HepG2 (cell line): Measurements from ENCODE around the gene CPT1B. TPM values are rescaled to one million over a fixed set of nuclear protein-coding genes. Genes with fewer than 3 reads are reported as not detected.

Experiments
- CREM ChIP-seq, 2 experiments: sonication (generic) in 1 of 2; formaldehyde crosslinking in 1 of 2; IDR thresholded peaks; 2 replicates each; pipeline versions ENCODE4 v1.4.0 to v1.6.1; 2016 to 2020; ENCODE audit warnings: antibody characterized with exemption in 1 of 2, mild to moderate bottlenecking in 1 of 2, missing genetic modification reagents in 1 of 2
- MAFK ChIP-seq, 2 experiments: IDR thresholded peaks in 1 of 2; conservative IDR thresholded peaks in 1 of 2; 2 replicates each; pipeline ENCODE4 v1.6.1; 2011; ENCODE audit warnings: improper control_type of control experiment in 2 of 2, low read length in 2 of 2
- NFIC ChIP-seq: IDR thresholded peaks from 2 replicates; pipeline ENCODE4 v1.6.1; 2012; ENCODE audit warnings: mild to moderate bottlenecking, low read length, inconsistent platforms
- PAWR ChIP-seq: sonication (generic); formaldehyde crosslinking; IDR thresholded peaks from 2 replicates; pipeline ENCODE4 v1.4.0; 2020; ENCODE audit warnings: missing genetic modification reagents, mild to moderate bottlenecking, borderline replicate concordance
- POGZ ChIP-seq: sonication (generic); formaldehyde crosslinking; IDR thresholded peaks from 2 replicates; pipeline ENCODE4 v1.4.0; 2020; ENCODE audit warnings: mild to moderate bottlenecking, missing genetic modification reagents
- PRMT3 ChIP-seq: sonication (generic); formaldehyde crosslinking; IDR thresholded peaks from 2 replicates; pipeline ENCODE4 v1.8.1; 2022; ENCODE audit warnings: low read depth, mild to moderate bottlenecking, moderate library complexity, missing genetic modification reagents, borderline replicate concordance
- SCMH1 ChIP-seq: sonication (generic); formaldehyde crosslinking; IDR thresholded peaks from 2 replicates; pipeline ENCODE4 v1.9.0; 2021; ENCODE audit warnings: missing genetic modification reagents, mild to moderate bottlenecking, borderline replicate concordance
- TCF12 ChIP-seq, 2 experiments: fragments of 450-650 bp in 1 of 2; sonication (generic) in 1 of 2; formaldehyde crosslinking in 1 of 2; IDR thresholded peaks; 2 replicates each; pipeline versions ENCODE4 v1.6.1 to v1.8.0; 2017 to 2022; ENCODE audit warnings: antibody characterized with exemption in 1 of 2, mild to moderate bottlenecking in 1 of 2, missing genetic modification reagents in 1 of 2, moderate library complexity in 1 of 2
- TCF7 ChIP-seq: sonication (generic); IDR thresholded peaks from 2 replicates; pipeline ENCODE4 v1.6.1; 2016; ENCODE audit warnings: antibody characterized with exemption, low read depth
- ZNF101 ChIP-seq: sonication (generic); formaldehyde crosslinking; IDR thresholded peaks from 2 replicates; pipeline ENCODE4 v1.4.0; 2020; ENCODE audit warnings: mild to moderate bottlenecking, low read depth, missing genetic modification reagents, borderline replicate concordance
- ZNF318 ChIP-seq: sonication (generic); formaldehyde crosslinking; IDR thresholded peaks from 2 replicates; pipeline ENCODE4 v1.4.0; 2020; ENCODE audit warnings: mild to moderate bottlenecking, missing genetic modification reagents
- ZNF383 ChIP-seq: sonication (generic); formaldehyde crosslinking; IDR thresholded peaks from 2 replicates; pipeline ENCODE4 v1.4.0; 2020; ENCODE audit warnings: missing genetic modification reagents, mild to moderate bottlenecking, borderline replicate concordance
- ZNF558 ChIP-seq: sonication (generic); formaldehyde crosslinking; IDR thresholded peaks from 2 replicates; pipeline ENCODE4 v1.9.0; 2022; ENCODE audit warnings: mild to moderate bottlenecking, missing genetic modification reagents, borderline replicate concordance
- ZNF567 ChIP-seq: sonication (generic); formaldehyde crosslinking; IDR thresholded peaks from 2 replicates; pipeline ENCODE4 v1.8.1; 2023; ENCODE audit warnings: mild to moderate bottlenecking, missing genetic modification reagents, borderline replicate concordance
- ZNF577 ChIP-seq: sonication (generic); formaldehyde crosslinking; IDR thresholded peaks from 2 replicates; pipeline ENCODE4 v1.4.0; 2020; ENCODE audit warnings: mild to moderate bottlenecking, low read depth, missing genetic modification reagents, borderline replicate concordance
- ZNF672 ChIP-seq: sonication (generic); formaldehyde crosslinking; IDR thresholded peaks from 2 replicates; pipeline ENCODE4 v1.8.1; 2022; ENCODE audit warnings: missing genetic modification reagents
- ZNF720 ChIP-seq: sonication (generic); formaldehyde crosslinking; IDR thresholded peaks from 2 replicates; pipeline ENCODE4 v1.4.0; 2020; ENCODE audit warnings: missing genetic modification reagents
- ZNF780A ChIP-seq: sonication (generic); formaldehyde crosslinking; IDR thresholded peaks from 2 replicates; pipeline ENCODE4 v1.8.0; 2022; ENCODE audit warnings: mild to moderate bottlenecking, missing genetic modification reagents, moderate library complexity
- polyA plus RNA-seq, 8 experiments: library from polyadenylated mRNA; depleted of rRNA in 3 of 8; stranded (reverse) in 7 of 8; unstranded in 1 of 8; fragments of >200 nt; fragmentation: Illumina TruSeq in 4 of 8; extraction: Trizol in 4 of 8; gene quantifications; 2 replicates each; pipeline versions ENCODE4 v1.2.1 to v1.2.3, GENCODE V29; 2011 to 2016; ENCODE audit warnings: low read depth in 4 of 8, missing spikeins in 1 of 8, mixed read lengths in 1 of 8; ENCODE audit not compliant: insufficient read depth in 1 of 8
- total RNA-seq, 5 experiments: library from RNA; depleted of rRNA; stranded (reverse); fragments of >200 nt; fragmentation: Illumina TruSeq; extraction: Trizol; gene quantifications; 2 replicates each; pipeline ENCODE4 v1.2.3, GENCODE V29; 2016; ENCODE audit warnings: low read depth in 1 of 5
- TF ChIP-seq, protein P1 (sequence below): sonication (generic); formaldehyde crosslinking; IDR thresholded peaks from 2 replicates; pipeline ENCODE4 v1.4.0; 2020; ENCODE audit warnings: low read depth, mild to moderate bottlenecking, missing genetic modification reagents

The CPT1B gene
- total and polyA plus RNA-seq, 2 of the 13 experiments (the other 11 are each of a cell fraction or from before 2014, with no cell fraction given), result 9.2 to 19.5 TPM

GRCh38 chr22:50599816-50600455 is 21.7 kb upstream of the CPT1B start (continued):
- TF ChIP-seq ZNF318 (CRISPR knock-in tag) (peak; percentile 96; the same call in 1 of the 2 replicates), ZNF672 (CRISPR knock-in tag) (peak; percentile 90), TCF12 (IDR thresholded peaks at IDR 0.05) (no peak), TCF12 (CRISPR knock-in tag; IDR thresholded peaks at IDR 0.05) (peak; percentile 86; the same call in 1 of the 2 replicates), ZNF577 (CRISPR knock-in tag) (no peak), ZNF558 (peak; percentile 98; the same call in 1 of the 2 replicates), MAFK (conservative IDR thresholded peaks at IDR 0.05 in 1 of 2, IDR thresholded peaks at IDR 0.05 in 1 of 2; ENCODE audit: low read length in 2 of 2) (no peak), PRMT3 (CRISPR knock-in tag) (peak; percentile 94), PAWR (CRISPR knock-in tag) (no peak), POGZ (CRISPR knock-in tag) (no peak), ZNF567 (CRISPR knock-in tag) (no peak), ZNF383 (no peak), CREM (IDR thresholded peaks at IDR 0.05) (no peak), CREM (CRISPR knock-in tag; IDR thresholded peaks at IDR 0.05) (peak; percentile 71), NFIC (no peak), ZNF720 (CRISPR knock-in tag) (peak; percentile 98), ZNF101 (CRISPR knock-in tag) (0 out of 2 replicates have a peak, but pooled peaks have one; percentile 41), SCMH1 (CRISPR knock-in tag) (no peak), ZNF780A (CRISPR knock-in tag) (peak; percentile 99), TCF7 (no peak)
- TF ChIP-seq, protein P1, sequence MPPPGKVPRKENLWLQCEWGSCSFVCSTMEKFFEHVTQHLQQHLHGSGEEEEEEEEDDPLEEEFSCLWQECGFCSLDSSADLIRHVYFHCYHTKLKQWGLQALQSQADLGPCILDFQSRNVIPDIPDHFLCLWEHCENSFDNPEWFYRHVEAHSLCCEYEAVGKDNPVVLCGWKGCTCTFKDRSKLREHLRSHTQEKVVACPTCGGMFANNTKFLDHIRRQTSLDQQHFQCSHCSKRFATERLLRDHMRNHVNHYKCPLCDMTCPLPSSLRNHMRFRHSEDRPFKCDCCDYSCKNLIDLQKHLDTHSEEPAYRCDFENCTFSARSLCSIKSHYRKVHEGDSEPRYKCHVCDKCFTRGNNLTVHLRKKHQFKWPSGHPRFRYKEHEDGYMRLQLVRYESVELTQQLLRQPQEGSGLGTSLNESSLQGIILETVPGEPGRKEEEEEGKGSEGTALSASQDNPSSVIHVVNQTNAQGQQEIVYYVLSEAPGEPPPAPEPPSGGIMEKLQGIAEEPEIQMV (CRISPR knock-in tag), result peak; percentile 89; the same call in 1 of the 2 replicates
